Caco-2 (cell line): Measurements from ENCODE around the gene NOTUM. TPM values are rescaled to one million over a fixed set of nuclear protein-coding genes. Genes with fewer than 3 reads are reported as not detected.

Experiments used
- BruUV-seq: library from RNA; stranded (reverse); fragments of 400-500 nt; replicated peaks from 2 replicates; lab custom pipeline; 2021; lab: Mats Ljungman, UMichigan
- CTCF ChIA-PET: fragments of 300-600 bp; sonication (Branson Sonifier 250); formaldehyde crosslinking; loops from one replicate; lab custom pipeline; 2022; ENCODE audit warnings: antibody characterized with exemption; lab: Charles Lee
- POLR2A ChIA-PET: fragments of 300-600 bp; sonication (Branson Sonifier 250); formaldehyde crosslinking; loops from one replicate; lab custom pipeline; 2022; ENCODE audit warnings: antibody characterized with exemption; lab: Charles Lee
- DNase-seq, 2 experiments: peaks; one replicate each; pipeline versions ENCODE4 v3.0.0 to v3.0.0-alpha.2; 2020 to 2022
- H3K27me3 ChIP-seq: replicated peaks from 2 replicates; pipeline ENCODE4 v1.6.0; 2011; ENCODE audit warnings: low read length; ENCODE audit not compliant: control insufficient read depth, insufficient read depth
- H3K36me3 ChIP-seq: 2 replicates; pipeline ENCODE4 v1.5.1; 2011; ENCODE audit warnings: low read length; ENCODE audit not compliant: control insufficient read depth, insufficient read depth
- H3K4me1 ChIP-seq: fragments of 250-450 bp; sonication (Bioruptor Pico); 2 replicates; pipeline ENCODE4 v1.5.1; 2020; ENCODE audit warnings: mild to moderate bottlenecking
- H3K4me3 ChIP-seq: 2 replicates; pipeline ENCODE4 v1.5.1; 2011; ENCODE audit warnings: low read depth, mild to moderate bottlenecking, control low read depth, low read length
- H3K9me3 ChIP-seq: fragments of 250-450 bp; sonication (Bioruptor Pico); 2 replicates; pipeline ENCODE4 v1.5.1; 2020; ENCODE audit warnings: mild to moderate bottlenecking, moderate library complexity
- H3K27ac Mint-ChIP-seq: one replicate; pipeline ENCODE4 v1.8.0; 2022; ENCODE audit warnings: mixed read lengths; ENCODE audit not compliant: unreplicated experiment
- H3K27me3 Mint-ChIP-seq: one replicate; pipeline ENCODE4 v1.8.0; 2022; ENCODE audit warnings: mixed read lengths; ENCODE audit not compliant: insufficient read depth, unreplicated experiment
- H3K36me3 Mint-ChIP-seq: one replicate; pipeline ENCODE4 v1.8.0; 2022; ENCODE audit warnings: mild to moderate bottlenecking, mixed read lengths; ENCODE audit not compliant: insufficient read depth, unreplicated experiment
- H3K4me1 Mint-ChIP-seq: one replicate; pipeline ENCODE4 v1.8.0; 2022; ENCODE audit warnings: low read depth, mixed read lengths; ENCODE audit not compliant: unreplicated experiment
- H3K4me3 Mint-ChIP-seq: one replicate; pipeline ENCODE4 v1.8.0; 2022; ENCODE audit warnings: mild to moderate bottlenecking, moderate library complexity, mixed read lengths; ENCODE audit not compliant: unreplicated experiment
- H3K9me3 Mint-ChIP-seq: one replicate; pipeline ENCODE4 v1.8.0; 2022; ENCODE audit warnings: mixed read lengths; ENCODE audit not compliant: unreplicated experiment
- intact Hi-C: fragments of 100-400 bp; cut with micrococcal nuclease; formaldehyde crosslinking; loops from one replicate; pipeline ENCODE4 v1.10.0; 2022; ENCODE audit not compliant: unreplicated experiment
- total RNA-seq: library from RNA; stranded (reverse); gene quantifications from 2 replicates; pipeline ENCODE4 v1.2.3, GENCODE V29; 2022
- TF ChIP-seq, protein P1 (sequence below), 2 experiments: fragments of 200-600 bp in 1 of 2; IDR thresholded peaks; 1 replicate in 1 of 2; 2 replicates in 1 of 2; pipeline versions ENCODE4 v1.5.1 to v1.8.0; 2011 to 2022; ENCODE audit warnings: antibody characterized with exemption in 1 of 2, control low read depth in 1 of 2, inconsistent platforms in 1 of 2, low read depth in 1 of 2, low read length in 1 of 2, mild to moderate bottlenecking in 1 of 2, moderate library complexity in 1 of 2; ENCODE audit not compliant: insufficient read depth in 1 of 2, severe bottlenecking in 1 of 2, unreplicated experiment in 1 of 2

The NOTUM gene
- total RNA-seq, 1 experiment from 2014 or later, result 11.1 TPM

DNA sequence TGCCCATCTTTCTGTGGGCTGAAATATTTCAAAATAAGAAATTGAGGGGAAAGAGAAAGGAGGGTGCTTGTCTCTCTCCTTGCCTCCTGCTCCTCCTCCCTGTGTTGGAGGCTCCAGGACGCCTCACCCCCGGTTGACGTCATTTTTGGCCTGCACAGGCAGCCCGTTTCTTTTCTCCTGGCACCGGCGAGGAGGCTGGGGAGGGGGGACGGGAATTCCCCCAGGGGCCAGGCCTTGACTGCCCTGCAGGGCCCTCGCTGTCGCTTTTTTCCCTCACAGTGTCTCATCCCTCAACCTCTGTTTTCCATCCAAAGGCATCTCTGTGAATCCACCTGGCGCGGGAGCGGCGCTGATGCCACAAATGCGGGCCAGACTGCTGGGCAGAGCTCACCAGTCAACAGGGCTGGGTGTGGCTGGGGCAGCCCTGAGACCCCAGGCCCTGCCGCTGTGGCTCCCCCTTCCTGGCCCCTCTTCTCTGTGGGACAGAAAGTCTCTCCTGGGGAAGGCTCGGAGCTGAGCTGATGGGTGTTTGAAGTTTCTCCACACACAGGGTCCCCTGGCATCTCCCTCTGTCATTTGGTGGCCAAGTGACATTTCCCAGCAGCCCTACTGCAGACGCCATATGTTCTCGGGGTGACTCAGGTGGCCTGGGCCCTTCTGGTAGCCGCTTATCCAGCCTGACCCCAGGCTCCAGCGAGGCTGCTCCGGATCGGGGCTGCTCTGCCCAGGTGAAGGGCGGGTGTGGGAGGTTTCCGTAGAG is 45.7 kb upstream of the NOTUM start:
- intact Hi-C loops, result no loop called here
- peaks cover 19% of the 10 kb centered on the region for H3K4me1 ChIP-seq

DNA sequence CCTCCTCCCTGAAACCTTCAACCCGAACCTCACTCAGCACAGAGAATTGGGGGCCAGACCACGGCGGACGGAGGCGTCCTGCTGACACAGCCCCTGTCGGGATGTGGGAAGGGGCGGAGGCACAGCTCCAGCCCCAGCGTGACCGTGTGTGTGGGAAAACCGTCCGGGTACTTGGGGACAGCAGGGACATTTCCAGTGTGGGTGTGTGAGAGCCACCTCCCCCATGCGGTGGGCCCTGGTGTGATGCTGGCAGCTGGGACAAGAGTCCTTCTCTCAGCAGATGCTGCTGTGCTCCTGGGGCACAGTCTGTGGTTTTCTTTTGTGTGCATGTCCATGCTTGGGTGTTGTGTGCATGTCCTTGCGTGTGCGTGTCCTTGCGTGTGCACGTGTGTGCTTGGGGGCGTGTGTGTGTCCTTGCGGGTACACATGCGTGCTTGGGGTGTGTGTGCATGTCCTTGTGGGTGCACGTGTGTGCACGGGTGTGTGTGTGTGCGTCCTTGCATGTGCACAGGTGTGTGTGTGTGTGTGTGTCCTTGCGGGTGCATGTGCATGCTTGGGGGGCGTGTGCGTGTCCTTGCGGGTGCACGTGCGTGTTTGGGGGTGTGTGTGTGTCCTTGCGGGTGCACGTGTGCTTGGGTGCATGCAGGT is 44.8 kb upstream of the NOTUM start:
- BruUV-seq, result no TSS peak
- Mint-ChIP-seq H3K27me3 (no peaks in the 10 kb centered on the region), H3K9me3 (no peaks in the 10 kb centered on the region), H3K4me3 (no peak overlapping the region), H3K36me3 (peaks cover 16% of the 10 kb centered on the region), H3K4me1 (no peaks in the 10 kb centered on the region), H3K27ac (no peak overlapping the region)
- H3K27me3 ChIP-seq, result no peaks in the 10 kb centered on the region
- TF ChIP-seq, protein P1, sequence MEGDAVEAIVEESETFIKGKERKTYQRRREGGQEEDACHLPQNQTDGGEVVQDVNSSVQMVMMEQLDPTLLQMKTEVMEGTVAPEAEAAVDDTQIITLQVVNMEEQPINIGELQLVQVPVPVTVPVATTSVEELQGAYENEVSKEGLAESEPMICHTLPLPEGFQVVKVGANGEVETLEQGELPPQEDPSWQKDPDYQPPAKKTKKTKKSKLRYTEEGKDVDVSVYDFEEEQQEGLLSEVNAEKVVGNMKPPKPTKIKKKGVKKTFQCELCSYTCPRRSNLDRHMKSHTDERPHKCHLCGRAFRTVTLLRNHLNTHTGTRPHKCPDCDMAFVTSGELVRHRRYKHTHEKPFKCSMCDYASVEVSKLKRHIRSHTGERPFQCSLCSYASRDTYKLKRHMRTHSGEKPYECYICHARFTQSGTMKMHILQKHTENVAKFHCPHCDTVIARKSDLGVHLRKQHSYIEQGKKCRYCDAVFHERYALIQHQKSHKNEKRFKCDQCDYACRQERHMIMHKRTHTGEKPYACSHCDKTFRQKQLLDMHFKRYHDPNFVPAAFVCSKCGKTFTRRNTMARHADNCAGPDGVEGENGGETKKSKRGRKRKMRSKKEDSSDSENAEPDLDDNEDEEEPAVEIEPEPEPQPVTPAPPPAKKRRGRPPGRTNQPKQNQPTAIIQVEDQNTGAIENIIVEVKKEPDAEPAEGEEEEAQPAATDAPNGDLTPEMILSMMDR (IDR thresholded peaks at IDR 0.05; ENCODE audit: insufficient read depth in 1 of 2, low read depth in 1 of 2, low read length in 1 of 2, severe bottlenecking in 1 of 2, unreplicated experiment in 1 of 2), result no peak
- H3K4me3 ChIP-seq, result no peak overlapping the region
- no peaks in the 10 kb centered on the region for H3K9me3 ChIP-seq
- intact Hi-C loops, result no loop called here
- ChIA-PET CTCF (interaction anchor here (0.5 kb wide), 1 partner anchor 162 kb away, joined by 3 read pairs; no protein-coding TSS in a partner anchor), POLR2A (no interaction called here)
- no peaks in the 10 kb centered on the region; the same call in 1 of the 2 replicates for H3K36me3 ChIP-seq
- H3K4me1 ChIP-seq, result peaks cover 19% of the 10 kb centered on the region
- no peak for DNase-seq

More for the DNA sequence above, 45.7 kb upstream of the NOTUM start:
- no peak overlapping the region for H3K4me3 Mint-ChIP-seq
- CTCF ChIA-PET, result no interaction called here
- no peak overlapping the region for H3K27ac Mint-ChIP-seq
- Histone ChIP-seq H3K27me3 (no peaks in the 10 kb centered on the region), H3K9me3 (no peaks in the 10 kb centered on the region), H3K36me3 (no peaks in the 10 kb centered on the region; the same call in 1 of the 2 replicates), H3K4me3 (no peak overlapping the region)
- DNase-seq, result no peak
- TF ChIP-seq, protein P1 (IDR thresholded peaks at IDR 0.05; ENCODE audit: insufficient read depth in 1 of 2, low read depth in 1 of 2, low read length in 1 of 2, severe bottlenecking in 1 of 2, unreplicated experiment in 1 of 2), result no peak
- no TSS peak for BruUV-seq
- H3K36me3 Mint-ChIP-seq, result peaks cover 17% of the 10 kb centered on the region
- no peaks in the 10 kb centered on the region for H3K9me3 Mint-ChIP-seq
- H3K27me3 Mint-ChIP-seq, result no peaks in the 10 kb centered on the region
- no peaks in the 10 kb centered on the region for H3K4me1 Mint-ChIP-seq
- POLR2A ChIA-PET, result no interaction called here

GRCh38 chr17:82004517-82005455 is 43.8 kb upstream of the NOTUM start:
- no TSS peak for BruUV-seq
- no peak overlapping the region for H3K4me3 Mint-ChIP-seq
- H3K9me3 Mint-ChIP-seq, result no peaks in the 10 kb centered on the region
- Histone ChIP-seq H3K27me3 (no peaks in the 10 kb centered on the region), H3K4me1 (peaks cover 19% of the 10 kb centered on the region), H3K9me3 (no peaks in the 10 kb centered on the region), H3K4me3 (no peak overlapping the region), H3K36me3 (no peaks in the 10 kb centered on the region; the same call in 1 of the 2 replicates)
- no peak overlapping the region for H3K27ac Mint-ChIP-seq
- H3K27me3 Mint-ChIP-seq, result no peaks in the 10 kb centered on the region
- DNase-seq, result no peak
- H3K4me1 Mint-ChIP-seq, result no peaks in the 10 kb centered on the region
- POLR2A ChIA-PET, result no interaction called here
- intact Hi-C loops, result no loop called here
- TF ChIP-seq, protein P1 (IDR thresholded peaks at IDR 0.05; ENCODE audit: insufficient read depth in 1 of 2, low read depth in 1 of 2, low read length in 1 of 2, severe bottlenecking in 1 of 2, unreplicated experiment in 1 of 2), result no peak
- peaks cover 17% of the 10 kb centered on the region for H3K36me3 Mint-ChIP-seq
- CTCF ChIA-PET, result interaction anchor here (1.9 kb wide), 1 partner anchor 15 kb away, joined by 9 read pairs; no protein-coding TSS in a partner anchor
